AG04450 (cell line): ENCODE data around the gene MYO16. TPM values are rescaled to one million over a fixed set of nuclear protein-coding genes. Genes with fewer than 3 reads are reported as not detected.

Experiments
- CTCF ChIA-PET: fragments of 300-600, 350-600 bp; formaldehyde crosslinking; extraction: SDS; loops from one replicate; lab custom pipeline; 2022; ENCODE audit warnings: antibody characterized with exemption, inconsistent platforms; lab: Charles Lee
- POLR2A ChIA-PET: fragments of 350-600 bp; formaldehyde crosslinking; extraction: SDS; loops from one replicate; lab custom pipeline; 2021; ENCODE audit warnings: antibody characterized with exemption, inconsistent platforms; lab: Yijun Ruan, JAX
- DNase-seq: peaks from one replicate; pipeline ENCODE4 v3.0.0-alpha.2; 2011; ENCODE audit warnings: low read depth, low spot score
- H3K27ac ChIP-seq: one replicate; pipeline ENCODE4 v1.5.1; 2012; ENCODE audit warnings: low read depth, low read length, control low read depth
- H3K27me3 ChIP-seq: one replicate; pipeline ENCODE4 v1.6.0; 2012; ENCODE audit warnings: low read length; ENCODE audit not compliant: control insufficient read depth, insufficient read depth
- H3K4me3 ChIP-seq: 2 replicates; pipeline ENCODE4 v1.5.1; 2011; ENCODE audit warnings: mild to moderate bottlenecking, low read depth, low read length, control low read depth
- H3K9me3 ChIP-seq: 2 replicates; pipeline ENCODE4 v1.5.1; 2012; ENCODE audit warnings: low read length; ENCODE audit not compliant: control insufficient read depth, insufficient read depth
- polyA plus RNA-seq: library from polyadenylated mRNA; depleted of rRNA; stranded (reverse); fragments of >200 nt; gene quantifications from 2 replicates; pipeline ENCODE4 v1.2.3, GENCODE V29; 2011
- TF ChIP-seq, protein P1 (sequence below): IDR thresholded peaks from 2 replicates; pipeline ENCODE4 v1.5.1; 2011; ENCODE audit warnings: low read depth, low read length, control low read depth, inconsistent platforms

MYO16 gene
- polyA plus RNA-seq, 1 experiment, result 0.02 TPM

GRCh38 chr13:109140479-109141349, 511.3 kb downstream of the MYO16 start:
- H3K27me3 ChIP-seq, result peaks cover 3% of the 10 kb centered on the region
- CTCF ChIA-PET, result interaction anchor here (1.2 kb wide), 1 partner anchor 179 kb away, joined by 5 read pairs; no protein-coding TSS in a partner anchor
- H3K9me3 ChIP-seq, result peaks cover 15% of the 10 kb centered on the region
- peak overlapping the region; percentile 32 for H3K4me3 ChIP-seq
- TF ChIP-seq, protein P1, sequence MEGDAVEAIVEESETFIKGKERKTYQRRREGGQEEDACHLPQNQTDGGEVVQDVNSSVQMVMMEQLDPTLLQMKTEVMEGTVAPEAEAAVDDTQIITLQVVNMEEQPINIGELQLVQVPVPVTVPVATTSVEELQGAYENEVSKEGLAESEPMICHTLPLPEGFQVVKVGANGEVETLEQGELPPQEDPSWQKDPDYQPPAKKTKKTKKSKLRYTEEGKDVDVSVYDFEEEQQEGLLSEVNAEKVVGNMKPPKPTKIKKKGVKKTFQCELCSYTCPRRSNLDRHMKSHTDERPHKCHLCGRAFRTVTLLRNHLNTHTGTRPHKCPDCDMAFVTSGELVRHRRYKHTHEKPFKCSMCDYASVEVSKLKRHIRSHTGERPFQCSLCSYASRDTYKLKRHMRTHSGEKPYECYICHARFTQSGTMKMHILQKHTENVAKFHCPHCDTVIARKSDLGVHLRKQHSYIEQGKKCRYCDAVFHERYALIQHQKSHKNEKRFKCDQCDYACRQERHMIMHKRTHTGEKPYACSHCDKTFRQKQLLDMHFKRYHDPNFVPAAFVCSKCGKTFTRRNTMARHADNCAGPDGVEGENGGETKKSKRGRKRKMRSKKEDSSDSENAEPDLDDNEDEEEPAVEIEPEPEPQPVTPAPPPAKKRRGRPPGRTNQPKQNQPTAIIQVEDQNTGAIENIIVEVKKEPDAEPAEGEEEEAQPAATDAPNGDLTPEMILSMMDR, result no peak
- H3K27ac ChIP-seq, result no peak overlapping the region
- POLR2A ChIA-PET, result no interaction called here
- DNase-seq, result no peak

DNA sequence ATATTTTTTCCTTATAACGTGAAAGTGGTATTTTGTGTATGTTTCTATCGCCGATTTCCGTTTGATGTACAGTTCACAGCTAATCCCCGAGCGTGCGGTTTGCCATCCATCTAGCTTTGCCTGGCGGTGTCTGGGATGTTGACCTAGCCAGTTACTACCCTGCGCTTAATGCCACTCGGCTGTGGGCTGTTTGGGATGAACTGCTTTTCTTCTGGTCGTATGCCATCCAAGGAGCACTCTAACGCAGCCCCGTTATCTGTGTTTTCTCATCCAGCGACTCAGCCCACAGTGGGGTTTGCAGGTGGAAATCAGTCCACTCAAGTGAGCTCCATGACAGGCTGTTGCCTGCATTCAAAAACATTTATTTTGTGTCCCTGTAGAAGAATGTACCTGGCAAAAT, 512.3 kb downstream of the MYO16 start:
- POLR2A ChIA-PET, result no interaction called here
- H3K27me3 ChIP-seq, result peaks cover 3% of the 10 kb centered on the region
- H3K9me3 ChIP-seq, result peaks cover 15% of the 10 kb centered on the region
- TF ChIP-seq, protein P1, result no peak
- no peak overlapping the region for H3K27ac ChIP-seq
- H3K4me3 ChIP-seq, result no peak overlapping the region
- no peak for DNase-seq
- CTCF ChIA-PET, result interaction anchor here (1.2 kb wide), 1 partner anchor 180 kb away, joined by 5 read pairs; no protein-coding TSS in a partner anchor

GRCh38 chr13:109144693-109145437, 515.5 kb downstream of the MYO16 start:
- no peak for DNase-seq
- CTCF ChIA-PET, result interaction anchor here (0.6 to 2.0 kb wide), 12 partner anchors 11 to 968 kb away, joined by 3 to 10 read pairs (median 3); no protein-coding TSS in a partner anchor
- H3K4me3 ChIP-seq, result no peak overlapping the region
- TF ChIP-seq, protein P1, result no peak
- H3K9me3 ChIP-seq, result peaks cover 11% of the 10 kb centered on the region
- peaks cover 3% of the 10 kb centered on the region for H3K27me3 ChIP-seq
- H3K27ac ChIP-seq, result no peak overlapping the region
- POLR2A ChIA-PET, result no interaction called here

GRCh38 chr13:109145631-109146030, 516.2 kb downstream of the MYO16 start:
- no peak overlapping the region for H3K4me3 ChIP-seq
- peak; percentile 44 for DNase-seq
- ChIA-PET POLR2A (no interaction called here), CTCF (interaction anchor here (0.5 to 2.0 kb wide), 24 partner anchors 8 to 1013 kb away, joined by 3 to 10 read pairs (median 4); no protein-coding TSS in a partner anchor)
- peaks cover 5% of the 10 kb centered on the region; the same call in 1 of the 2 replicates for H3K9me3 ChIP-seq
- H3K27ac ChIP-seq, result no peak overlapping the region
- H3K27me3 ChIP-seq, result peaks cover 3% of the 10 kb centered on the region
- TF ChIP-seq, protein P1, result peak; percentile 95
